Prostate gland (tissue), 2 donors: Measurements from ENCODE around the gene PTPRG. TPM values are rescaled to one million over a fixed set of nuclear protein-coding genes. Genes with fewer than 3 reads are reported as not detected.

Source experiments
- DNase-seq: peaks from one replicate; pipeline ENCODE4 v3.0.0-alpha.2; 2019; ENCODE audit warnings: low spot score
- H3K27ac ChIP-seq, 2 donors: fragments of 200-600 bp; sonication (generic); 2 replicates each; pipeline ENCODE4 v1.5.1; 2017 to 2019
- H3K27me3 ChIP-seq: fragments of 200-600 bp; sonication (generic); replicated peaks from 2 replicates; pipeline ENCODE4 v1.5.1; 2019; ENCODE audit not compliant: insufficient read depth
- H3K36me3 ChIP-seq, 2 donors: fragments of 200-600 bp; sonication (generic); 1 replicate in 1 of 2; 2 replicates in 1 of 2; pipeline versions ENCODE4 v1.5.1 to v1.8.1; 2017 to 2019
- H3K4me1 ChIP-seq: fragments of 200-600 bp; sonication (generic); replicated peaks from 2 replicates; pipeline ENCODE4 v1.5.1; 2019
- H3K4me3 ChIP-seq, 2 donors: fragments of 200-600 bp; sonication (generic); 2 replicates each; pipeline ENCODE4 v1.5.1; 2017 to 2019
- H3K9me3 ChIP-seq: fragments of 200-600 bp; sonication (generic); 2 replicates; pipeline ENCODE4 v1.5.1; 2017
- POLR2A ChIP-seq: fragments of 450-650 bp; IDR thresholded peaks from one replicate; pipeline ENCODE4 v1.6.1; 2016; ENCODE audit warnings: antibody characterized with exemption, mild to moderate bottlenecking
- POLR2AphosphoS5 ChIP-seq: sonication (generic); formaldehyde crosslinking; IDR thresholded peaks from one replicate; pipeline ENCODE4 v1.6.1; 2017; ENCODE audit warnings: antibody characterized with exemption
- WGBS: methylation state at CpG from one replicate; pipeline ENCODE4 v1.1.5; 2018; 5-methylcytosine and 5-hydroxymethylcytosine counted together
- intact Hi-C: fragments of 100-400 bp; cut with DNase I; formaldehyde crosslinking; loops from one replicate; pipeline ENCODE4 v1.14.2; 2022
- total RNA-seq, 2 donors: library from RNA; depleted of rRNA; stranded (reverse); fragments of >200 nt; gene quantifications; one replicate each; pipeline ENCODE4 v1.1.0, GENCODE V29; 2016
- TF ChIP-seq, protein P1 (sequence below), 4 experiments: fragments of 200-600 bp in 2 of 4; fragments of 450-650 bp in 2 of 4; sonication (generic) in 2 of 4; IDR thresholded peaks; 1 replicate in 3 of 4; 2 replicates in 1 of 4; pipeline ENCODE4 v1.5.1; 2016 to 2019; ENCODE audit warnings: antibody characterized with exemption in 4 of 4, mild to moderate bottlenecking in 2 of 4, moderate library complexity in 2 of 4

PTPRG gene
- total RNA-seq, 2 donors from 2014 or later: 22.0 to 78.6 TPM

DNA sequence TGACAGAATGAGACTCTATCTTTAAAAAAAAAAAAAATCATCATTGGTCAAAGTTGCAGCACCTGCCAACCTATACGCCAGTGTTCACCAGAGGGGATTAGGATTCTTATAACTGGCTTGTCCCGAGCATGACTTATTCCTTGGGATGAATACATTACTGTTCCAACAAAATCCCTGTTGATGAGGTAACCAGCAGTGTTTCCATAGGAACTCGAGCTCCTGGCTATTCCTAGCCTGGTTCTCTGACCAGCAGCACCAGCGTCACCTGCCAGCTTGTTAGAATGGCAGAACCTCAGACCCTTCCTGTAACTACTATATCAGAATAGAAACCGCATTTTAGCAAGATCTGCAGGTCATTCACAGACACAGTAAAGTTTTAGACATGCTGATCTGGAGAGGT, 364.4 kb downstream of the PTPRG start:
- Histone ChIP-seq H3K27me3 (no peaks in the 10 kb centered on the region), H3K4me1 (no peaks in the 10 kb centered on the region), H3K36me3 (no peaks in the 10 kb centered on the region), H3K9me3 (no peaks in the 10 kb centered on the region), H3K27ac (no peak overlapping the region), H3K4me3 (no peak overlapping the region)
- TF ChIP-seq POLR2AphosphoS5 (no peak), POLR2A (no peak)
- TF ChIP-seq, protein P1, sequence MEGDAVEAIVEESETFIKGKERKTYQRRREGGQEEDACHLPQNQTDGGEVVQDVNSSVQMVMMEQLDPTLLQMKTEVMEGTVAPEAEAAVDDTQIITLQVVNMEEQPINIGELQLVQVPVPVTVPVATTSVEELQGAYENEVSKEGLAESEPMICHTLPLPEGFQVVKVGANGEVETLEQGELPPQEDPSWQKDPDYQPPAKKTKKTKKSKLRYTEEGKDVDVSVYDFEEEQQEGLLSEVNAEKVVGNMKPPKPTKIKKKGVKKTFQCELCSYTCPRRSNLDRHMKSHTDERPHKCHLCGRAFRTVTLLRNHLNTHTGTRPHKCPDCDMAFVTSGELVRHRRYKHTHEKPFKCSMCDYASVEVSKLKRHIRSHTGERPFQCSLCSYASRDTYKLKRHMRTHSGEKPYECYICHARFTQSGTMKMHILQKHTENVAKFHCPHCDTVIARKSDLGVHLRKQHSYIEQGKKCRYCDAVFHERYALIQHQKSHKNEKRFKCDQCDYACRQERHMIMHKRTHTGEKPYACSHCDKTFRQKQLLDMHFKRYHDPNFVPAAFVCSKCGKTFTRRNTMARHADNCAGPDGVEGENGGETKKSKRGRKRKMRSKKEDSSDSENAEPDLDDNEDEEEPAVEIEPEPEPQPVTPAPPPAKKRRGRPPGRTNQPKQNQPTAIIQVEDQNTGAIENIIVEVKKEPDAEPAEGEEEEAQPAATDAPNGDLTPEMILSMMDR (IDR thresholded peaks at IDR 0.05): no peak
- no peak for DNase-seq
- intact Hi-C loops: loop anchor here (5.0 to 10.0 kb wide), 2 partner anchors 259 to 363 kb away; partner anchors contain the start of gene PTPRG
- WGBS: 90% methylated on average over 5 of the region's 5 CpGs

DNA sequence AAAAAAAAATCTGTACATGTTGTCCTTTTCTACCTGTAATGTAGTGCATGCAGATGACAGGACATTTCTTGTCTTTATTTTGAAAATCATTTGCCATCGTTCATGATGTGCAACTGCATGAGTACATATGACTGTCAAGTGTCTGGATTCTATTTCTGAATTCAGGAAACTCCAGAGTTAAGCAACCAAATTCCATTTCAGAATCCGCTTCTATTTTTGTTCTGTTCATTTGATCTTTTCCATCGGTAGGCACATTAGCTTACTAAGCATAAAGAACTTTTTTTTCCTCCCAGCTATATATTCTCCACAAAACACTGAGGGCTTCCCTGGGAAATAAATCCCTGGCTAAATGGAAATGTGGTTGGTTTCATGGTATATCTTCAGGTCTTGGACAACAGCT, 365.6 kb downstream of the PTPRG start:
- H3K4me1 ChIP-seq: no peaks in the 10 kb centered on the region
- no peaks in the 10 kb centered on the region for H3K27me3 ChIP-seq
- H3K4me3 ChIP-seq: no peak overlapping the region
- TF ChIP-seq, protein P1 (IDR thresholded peaks at IDR 0.05): no peak
- TF ChIP-seq POLR2A: no peak
- TF ChIP-seq POLR2AphosphoS5: no peak
- no peaks in the 10 kb centered on the region for H3K36me3 ChIP-seq
- WGBS: 50% methylated on average over 3 of the region's 3 CpGs
- H3K9me3 ChIP-seq: no peaks in the 10 kb centered on the region
- no peak overlapping the region for H3K27ac ChIP-seq
- DNase-seq: no peak
- intact Hi-C loops: loop anchor here (5.0 to 10.0 kb wide), 2 partner anchors 258 to 365 kb away; partner anchors contain the start of gene PTPRG

DNA sequence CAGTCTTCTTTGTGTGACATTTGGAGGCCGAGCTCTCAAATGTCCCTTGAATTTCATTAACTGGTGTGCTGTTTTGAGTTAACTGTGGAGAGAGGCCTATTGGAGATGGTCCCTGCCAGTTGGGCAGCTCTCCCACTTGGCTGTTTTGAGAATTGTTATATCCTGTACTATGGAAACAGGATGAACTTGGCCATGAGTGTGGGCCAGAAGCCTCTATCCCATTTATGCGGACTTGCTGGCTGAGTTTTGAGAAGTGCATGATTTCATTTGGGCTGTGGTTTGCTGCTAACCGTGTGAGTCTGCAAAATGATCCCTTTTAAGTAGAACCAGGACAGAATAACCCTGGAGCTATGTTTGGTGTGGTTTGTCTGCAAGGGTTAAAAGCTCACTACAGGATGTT, 366.0 kb downstream of the PTPRG start:
- Histone ChIP-seq H3K4me3 (no peak overlapping the region), H3K9me3 (no peaks in the 10 kb centered on the region), H3K36me3 (no peaks in the 10 kb centered on the region), H3K27me3 (no peaks in the 10 kb centered on the region), H3K4me1 (no peaks in the 10 kb centered on the region), H3K27ac (no peak overlapping the region)
- 18% methylated on average over 3 of the region's 3 CpGs for WGBS
- TF ChIP-seq, protein P1 (IDR thresholded peaks at IDR 0.05): no peak
- TF ChIP-seq POLR2AphosphoS5 (peak; percentile 10), POLR2A (no peak)
- no peak for DNase-seq
- intact Hi-C loops: loop anchor here (5.0 to 10.0 kb wide), 2 partner anchors 257 to 365 kb away; partner anchors contain the start of gene PTPRG

DNA sequence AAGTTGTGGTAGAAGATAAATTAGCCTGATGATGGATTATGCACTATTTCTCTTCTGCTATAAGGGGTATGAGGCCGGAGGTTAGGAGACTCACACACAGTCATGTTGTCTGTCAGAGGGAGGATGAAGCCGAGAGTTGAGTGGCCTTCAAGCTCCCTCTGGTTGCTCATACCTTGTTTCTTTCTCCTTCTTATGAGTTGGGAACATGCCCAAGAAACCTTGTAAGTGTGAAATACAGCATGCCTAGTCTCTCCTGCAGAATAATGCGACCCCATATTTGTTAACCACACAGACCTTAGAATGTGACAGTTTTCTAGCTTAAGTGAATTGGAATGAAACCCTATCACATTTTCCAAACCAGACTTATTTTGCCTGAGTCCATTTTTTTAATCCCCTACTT, 366.7 kb downstream of the PTPRG start:
- H3K27me3 ChIP-seq: no peaks in the 10 kb centered on the region
- no peaks in the 10 kb centered on the region for H3K36me3 ChIP-seq
- no peaks in the 10 kb centered on the region for H3K9me3 ChIP-seq
- no peaks in the 10 kb centered on the region for H3K4me1 ChIP-seq
- intact Hi-C loops: loop anchor here (5.0 to 10.0 kb wide), 2 partner anchors 257 to 366 kb away; partner anchors contain the start of gene PTPRG
- H3K4me3 ChIP-seq: no peak overlapping the region
- DNase-seq: no peak
- 77% methylated on average over 3 of the region's 3 CpGs for WGBS
- no peak overlapping the region for H3K27ac ChIP-seq
- TF ChIP-seq POLR2AphosphoS5: no peak
- TF ChIP-seq POLR2A: no peak
- TF ChIP-seq, protein P1 (IDR thresholded peaks at IDR 0.05): no peak

DNA sequence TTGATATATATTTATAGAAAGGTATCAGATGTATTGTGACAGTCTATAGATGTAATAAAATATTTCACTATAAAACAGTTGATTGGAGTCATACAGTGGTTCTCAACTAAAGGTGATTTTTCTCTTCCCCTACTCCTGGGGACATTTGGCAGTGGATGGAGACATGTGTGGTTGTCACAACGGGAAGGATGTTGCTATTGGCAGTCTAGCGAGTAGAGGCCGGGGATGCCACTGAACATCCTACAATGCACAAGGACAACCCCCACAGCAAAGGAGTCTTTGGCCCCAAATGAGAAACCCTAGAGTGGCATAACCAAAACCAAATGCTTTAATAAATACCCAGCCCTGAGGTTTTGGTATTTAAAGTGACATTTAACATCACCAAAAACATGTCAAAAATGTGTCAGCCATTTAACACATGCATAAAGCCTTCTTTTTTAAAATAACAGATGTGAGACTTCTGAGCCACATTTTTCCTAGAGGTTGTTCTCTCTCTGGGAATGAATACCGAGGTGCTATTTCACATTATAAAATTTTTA, 367.5 kb downstream of the PTPRG start:
- Histone ChIP-seq H3K9me3 (no peaks in the 10 kb centered on the region), H3K4me3 (no peak overlapping the region), H3K4me1 (no peaks in the 10 kb centered on the region), H3K27ac (no peak overlapping the region), H3K36me3 (no peaks in the 10 kb centered on the region), H3K27me3 (no peaks in the 10 kb centered on the region)
- WGBS: 80% methylated on average over 4 of the region's 4 CpGs
- TF ChIP-seq POLR2AphosphoS5 (no peak), POLR2A (no peak)
- TF ChIP-seq, protein P1 (IDR thresholded peaks at IDR 0.05): no peak
- no peak for DNase-seq
- intact Hi-C loops: loop anchor here (5.0 to 10.0 kb wide), 2 partner anchors 256 to 367 kb away; partner anchors contain the start of gene PTPRG
